Loucy (cell line): ENCODE measurements around the gene KLF9.

Experiments used
- H2AFZ ChIP-seq: fragments of 200-600 bp; sonication (generic); 2 replicates; pipeline ENCODE4 v1.6.0; 2016; ENCODE audit warnings: antibody characterized with exemption, mild to moderate bottlenecking, low read length, moderate library complexity
- H3F3A ChIP-seq: fragments of 200-600 bp; 2 replicates; pipeline ENCODE4 v1.6.0; 2016; ENCODE audit warnings: antibody characterized with exemption, low read depth, mild to moderate bottlenecking
- H3K27me3 ChIP-seq: fragments of 200-600 bp; sonication (generic); 2 replicates; pipeline ENCODE4 v1.6.1; 2014; ENCODE audit warnings: low read length, mild to moderate bottlenecking; ENCODE audit not compliant: insufficient read depth, poor library complexity, severe bottlenecking
- H3K36me3 ChIP-seq: fragments of 200-600 bp; sonication (generic); 2 replicates; pipeline ENCODE4 v1.6.1; 2016; ENCODE audit warnings: low read length; ENCODE audit not compliant: insufficient read depth
- H3K4me1 ChIP-seq: fragments of 200-600 bp; sonication (generic); 2 replicates; pipeline ENCODE4 v1.5.1; 2014; ENCODE audit warnings: low read length, mild to moderate bottlenecking; ENCODE audit not compliant: insufficient read depth, poor library complexity, severe bottlenecking
- H3K4me2 ChIP-seq: fragments of 200-600 bp; sonication (generic); 2 replicates; pipeline ENCODE4 v1.6.0; 2014; ENCODE audit warnings: antibody characterized with exemption, low read length, low read depth, mild to moderate bottlenecking; ENCODE audit not compliant: poor library complexity, severe bottlenecking
- H3K4me3 ChIP-seq: fragments of 200-600 bp; sonication (generic); 2 replicates; pipeline ENCODE4 v1.5.1; 2014; ENCODE audit warnings: low read length, mild to moderate bottlenecking, mixed read lengths; ENCODE audit not compliant: poor library complexity, severe bottlenecking
- H3K79me2 ChIP-seq: fragments of 200-600 bp; sonication (generic); 2 replicates; pipeline ENCODE4 v1.6.1; 2014; ENCODE audit warnings: low read length; ENCODE audit not compliant: insufficient read depth
- H3K9ac ChIP-seq: fragments of 200-600 bp; sonication (generic); 2 replicates; pipeline ENCODE4 v1.6.0; 2014; ENCODE audit warnings: mild to moderate bottlenecking, low read depth, low read length, moderate library complexity; ENCODE audit not compliant: poor library complexity, severe bottlenecking
- H3K9me2 ChIP-seq: fragments of 200-600 bp; sonication (generic); replicated peaks from 2 replicates; pipeline ENCODE4 v1.6.1; 2016; ENCODE audit warnings: low read depth, low read length, mixed read lengths
- H3K9me3 ChIP-seq: fragments of 200-600 bp; sonication (generic); 2 replicates; pipeline ENCODE4 v1.6.1; 2014; ENCODE audit warnings: mild to moderate bottlenecking, antibody characterized with exemption, low read length, low read depth; ENCODE audit not compliant: insufficient read depth
- H4K20me1 ChIP-seq: fragments of 200-600 bp; sonication (generic); 2 replicates; pipeline ENCODE4 v1.6.0; 2014; ENCODE audit warnings: antibody characterized with exemption, low read length, mild to moderate bottlenecking; ENCODE audit not compliant: insufficient read depth, poor library complexity, severe bottlenecking
- EZH2phosphoT487 ChIP-seq: fragments of 200-600 bp; IDR thresholded peaks from 2 replicates; pipeline ENCODE4 v1.6.1; 2018; ENCODE audit warnings: antibody characterized with exemption, mild to moderate bottlenecking, moderate library complexity, borderline replicate concordance
- TF ChIP-seq, protein P1 (sequence below): fragments of 200-600 bp; sonication (generic); conservative IDR thresholded peaks from 2 replicates; pipeline ENCODE4 v1.5.1; 2014; ENCODE audit warnings: mild to moderate bottlenecking, antibody characterized with exemption, low read length

Gene KLF9

GRCh38 chr9:70400107-70400892, 14.2 kb downstream of the KLF9 start:
- Histone ChIP-seq H3K9ac (no peak overlapping the region), H3K4me2 (no peak overlapping the region), H3K36me3 (no peaks in the 10 kb centered on the region), H3K4me1 (no peaks in the 10 kb centered on the region), H3K79me2 (no peaks in the 10 kb centered on the region), H3F3A (no peaks in the 10 kb centered on the region), H2AFZ (no peak overlapping the region), H3K9me2 (no peaks in the 10 kb centered on the region), H4K20me1 (no peaks in the 10 kb centered on the region), H3K4me3 (no peak overlapping the region), H3K9me3 (no peaks in the 10 kb centered on the region), H3K27me3 (no peaks in the 10 kb centered on the region)
- no peak for TF ChIP-seq EZH2phosphoT487
- TF ChIP-seq, protein P1, sequence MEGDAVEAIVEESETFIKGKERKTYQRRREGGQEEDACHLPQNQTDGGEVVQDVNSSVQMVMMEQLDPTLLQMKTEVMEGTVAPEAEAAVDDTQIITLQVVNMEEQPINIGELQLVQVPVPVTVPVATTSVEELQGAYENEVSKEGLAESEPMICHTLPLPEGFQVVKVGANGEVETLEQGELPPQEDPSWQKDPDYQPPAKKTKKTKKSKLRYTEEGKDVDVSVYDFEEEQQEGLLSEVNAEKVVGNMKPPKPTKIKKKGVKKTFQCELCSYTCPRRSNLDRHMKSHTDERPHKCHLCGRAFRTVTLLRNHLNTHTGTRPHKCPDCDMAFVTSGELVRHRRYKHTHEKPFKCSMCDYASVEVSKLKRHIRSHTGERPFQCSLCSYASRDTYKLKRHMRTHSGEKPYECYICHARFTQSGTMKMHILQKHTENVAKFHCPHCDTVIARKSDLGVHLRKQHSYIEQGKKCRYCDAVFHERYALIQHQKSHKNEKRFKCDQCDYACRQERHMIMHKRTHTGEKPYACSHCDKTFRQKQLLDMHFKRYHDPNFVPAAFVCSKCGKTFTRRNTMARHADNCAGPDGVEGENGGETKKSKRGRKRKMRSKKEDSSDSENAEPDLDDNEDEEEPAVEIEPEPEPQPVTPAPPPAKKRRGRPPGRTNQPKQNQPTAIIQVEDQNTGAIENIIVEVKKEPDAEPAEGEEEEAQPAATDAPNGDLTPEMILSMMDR, result no peak

DNA sequence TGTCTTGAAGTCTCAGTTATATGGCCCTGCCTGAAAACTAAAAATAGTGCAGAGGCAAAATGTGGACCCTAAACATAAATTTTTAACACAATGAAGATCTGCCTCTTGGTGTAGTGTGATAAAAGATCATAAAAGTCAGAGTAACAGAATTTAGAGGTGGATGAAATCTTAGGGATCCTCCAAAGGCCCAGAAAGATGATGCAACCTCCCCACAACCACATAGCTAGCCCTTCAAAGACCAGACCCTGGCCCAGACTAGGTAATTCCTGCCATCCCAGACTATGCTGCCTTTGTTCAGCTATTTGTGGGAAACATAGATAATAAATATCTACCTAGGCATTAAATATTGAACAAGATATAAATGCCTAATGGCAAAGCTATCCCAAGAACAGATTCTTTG, 15.3 kb downstream of the KLF9 start:
- no peak overlapping the region for H2AFZ ChIP-seq
- no peaks in the 10 kb centered on the region for H3K27me3 ChIP-seq
- no peaks in the 10 kb centered on the region for H3K9me3 ChIP-seq
- H3K79me2 ChIP-seq, result no peaks in the 10 kb centered on the region
- TF ChIP-seq, protein P1, result no peak
- TF ChIP-seq EZH2phosphoT487, result no peak
- H3K4me1 ChIP-seq, result no peaks in the 10 kb centered on the region
- no peak overlapping the region for H3K9ac ChIP-seq
- H3F3A ChIP-seq, result no peaks in the 10 kb centered on the region
- no peaks in the 10 kb centered on the region for H3K36me3 ChIP-seq
- H3K4me3 ChIP-seq, result no peak overlapping the region
- no peaks in the 10 kb centered on the region for H3K9me2 ChIP-seq
- H3K4me2 ChIP-seq, result no peak overlapping the region
- no peaks in the 10 kb centered on the region for H4K20me1 ChIP-seq

- H3K36me3 ChIP-seq, result no peaks in the 10 kb centered on the region
- H3K9ac ChIP-seq, result no peak overlapping the region
- no peak overlapping the region for H3K4me3 ChIP-seq
- H3K9me3 ChIP-seq, result no peaks in the 10 kb centered on the region
- H2AFZ ChIP-seq, result no peak overlapping the region
- no peak for TF ChIP-seq EZH2phosphoT487
- TF ChIP-seq, protein P1, result no peak
- no peak overlapping the region for H3K4me2 ChIP-seq
- H3K9me2 ChIP-seq, result no peaks in the 10 kb centered on the region
- no peaks in the 10 kb centered on the region for H3K4me1 ChIP-seq
- H3F3A ChIP-seq, result no peaks in the 10 kb centered on the region
- H3K27me3 ChIP-seq, result no peaks in the 10 kb centered on the region
- no peaks in the 10 kb centered on the region for H3K79me2 ChIP-seq
- H4K20me1 ChIP-seq, result no peaks in the 10 kb centered on the region
Measured at GRCh38 chr9:70398145-70398556, 16.3 kb downstream of the KLF9 start.
